Ectodermal cell (in vitro differentiated cells): ENCODE results near the gene PTPN9.
"Not testable (repeated sequence)": the region's sequence is repeated elsewhere in the genome, so short reads cannot be mapped to it uniquely, and the experiment has no call there.

Experiments
- H3K27ac ChIP-seq: 2 replicates; pipeline ENCODE4 v1.7.0; 2013; ENCODE audit warnings: mild to moderate bottlenecking, low read depth, low read length; ENCODE audit not compliant: insufficient read depth, poor library complexity, severe bottlenecking
- H3K27me3 ChIP-seq: 2 replicates; pipeline ENCODE4 v1.7.0; 2013; ENCODE audit warnings: mild to moderate bottlenecking, low read length; ENCODE audit not compliant: insufficient read depth, control insufficient read depth, poor library complexity, severe bottlenecking
- H3K36me3 ChIP-seq: one replicate; pipeline ENCODE4 v1.7.0; 2013; ENCODE audit warnings: low read length; ENCODE audit not compliant: control insufficient read depth, insufficient read depth
- H3K4me1 ChIP-seq: one replicate; pipeline ENCODE4 v1.7.0; 2013; ENCODE audit warnings: low read length; ENCODE audit not compliant: control insufficient read depth, insufficient read depth
- H3K4me3 ChIP-seq: 2 replicates; pipeline ENCODE4 v1.7.0; 2013; ENCODE audit warnings: low read depth, low read length, control low read depth; ENCODE audit not compliant: insufficient read depth
- H3K9me3 ChIP-seq: 2 replicates; pipeline ENCODE4 v1.7.0; 2013; ENCODE audit warnings: mild to moderate bottlenecking, low read length, moderate library complexity; ENCODE audit not compliant: control insufficient read depth
- WGBS, 2 experiments: methylation state at CpG; one replicate each; pipeline ENCODE4 v1.1.7; 2013; ENCODE audit warnings: missing lambda C conversion rate in 2 of 2; 5-methylcytosine and 5-hydroxymethylcytosine counted together

PTPN9 gene

DNA sequence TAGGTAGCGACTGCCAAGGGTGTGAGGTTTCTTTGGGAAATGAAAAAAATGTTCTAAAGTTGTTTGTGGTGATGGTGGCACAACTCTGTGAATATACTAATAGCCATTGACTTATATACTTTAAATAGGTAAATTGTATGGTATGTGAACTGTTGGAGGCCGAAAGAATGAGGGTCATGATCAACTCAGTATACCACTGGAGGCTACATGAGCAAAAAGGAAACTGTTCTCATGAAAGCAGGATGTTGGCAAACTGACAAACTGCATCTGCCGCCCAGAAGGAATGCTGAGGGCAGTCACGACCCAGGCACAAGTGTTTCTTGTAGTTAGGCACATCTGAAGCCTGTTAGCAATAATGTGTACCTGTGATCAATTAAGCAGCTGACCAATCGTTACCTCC, 95.6 kb downstream of the PTPN9 start:
- H3K27ac ChIP-seq, H3K4me1 ChIP-seq, H3K9me3 ChIP-seq, H3K27me3 ChIP-seq, H3K4me3 ChIP-seq, H3K36me3 ChIP-seq: not testable (repeated sequence)
- WGBS, 2 experiments, result 91 to 97% methylated on average over 5 of the region's 5 CpGs

DNA sequence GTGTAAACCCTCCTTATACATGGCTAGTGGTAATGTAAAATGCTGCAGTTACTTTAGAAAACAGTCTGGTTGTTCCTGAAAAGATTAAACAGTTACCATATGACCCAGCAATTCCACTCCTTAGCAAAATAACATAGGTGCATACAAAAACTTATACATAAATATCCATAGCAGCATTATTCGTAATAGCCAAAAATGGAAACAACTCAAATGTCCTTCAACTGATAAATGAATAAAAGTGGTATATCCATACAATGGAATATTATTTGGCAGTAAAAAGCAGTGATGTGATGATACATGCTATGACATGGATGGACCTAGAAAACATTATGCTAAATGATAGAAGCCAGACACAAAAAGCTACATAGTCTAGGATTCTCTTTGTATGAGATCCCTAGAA, 96.0 kb downstream of the PTPN9 start:
- no peaks in the 10 kb centered on the region for H3K27me3 ChIP-seq
- H3K4me1 ChIP-seq, result no peaks in the 10 kb centered on the region
- no peak overlapping the region for H3K4me3 ChIP-seq
- H3K27ac ChIP-seq, result no peak overlapping the region
- peaks cover 8% of the 10 kb centered on the region for H3K36me3 ChIP-seq
- WGBS, 2 experiments, result 80 to 100% methylated on average over 1 of the region's 1 CpG
- H3K9me3 ChIP-seq, result no peaks in the 10 kb centered on the region

DNA sequence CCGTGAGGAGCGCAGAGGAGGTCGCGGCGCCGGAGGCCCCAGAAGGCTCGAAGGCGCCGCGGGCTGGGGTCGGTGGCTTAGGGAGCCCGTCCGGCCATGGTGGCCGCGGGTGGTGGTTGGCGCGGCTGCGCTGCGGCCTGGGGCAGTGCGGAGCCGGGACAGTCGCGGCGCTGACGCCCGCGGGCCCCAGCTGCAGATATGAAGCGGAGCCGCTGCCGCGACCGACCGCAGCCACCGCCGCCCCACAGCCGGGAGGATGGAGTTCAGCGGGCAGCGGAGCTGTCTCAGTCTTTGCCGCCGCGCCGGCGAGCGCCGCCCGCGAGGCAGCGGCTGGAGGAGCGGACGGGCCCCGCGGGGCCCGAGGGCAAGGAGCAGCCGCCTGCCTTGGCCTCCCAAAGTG, 98.7 kb downstream of the PTPN9 start:
- 96% methylated on average over 54 of the region's 54 CpGs for WGBS, 2 experiments
- not testable (repeated sequence) for H3K27ac ChIP-seq, H3K36me3 ChIP-seq, H3K4me3 ChIP-seq, H3K27me3 ChIP-seq, H3K9me3 ChIP-seq, H3K4me1 ChIP-seq

DNA sequence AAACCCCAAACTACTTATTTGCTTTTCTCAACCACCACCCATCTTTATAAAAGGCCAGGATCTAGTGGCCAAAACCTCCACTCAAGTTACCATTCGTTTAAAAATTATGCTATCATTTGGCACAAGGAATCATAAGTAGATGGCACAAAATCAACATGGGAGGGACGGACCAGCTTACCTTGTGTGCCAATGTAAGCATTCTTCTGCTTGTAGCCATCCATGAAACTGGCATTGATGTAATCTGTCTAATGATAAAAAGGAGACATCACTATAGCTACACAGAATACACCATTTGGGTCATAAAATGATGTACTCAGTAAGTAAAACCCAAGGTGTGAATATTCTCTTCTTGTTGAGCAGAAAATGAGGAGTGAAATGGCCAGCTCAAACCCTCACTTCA, 99.4 kb downstream of the PTPN9 start:
- Histone ChIP-seq H3K27me3 (no peaks in the 10 kb centered on the region), H3K36me3 (no peaks in the 10 kb centered on the region), H3K4me3 (no peak overlapping the region), H3K9me3 (no peaks in the 10 kb centered on the region), H3K4me1 (no peaks in the 10 kb centered on the region), H3K27ac (no peak overlapping the region)
- WGBS, 2 experiments, result 94% methylated on average over 2 of the region's 2 CpGs

DNA sequence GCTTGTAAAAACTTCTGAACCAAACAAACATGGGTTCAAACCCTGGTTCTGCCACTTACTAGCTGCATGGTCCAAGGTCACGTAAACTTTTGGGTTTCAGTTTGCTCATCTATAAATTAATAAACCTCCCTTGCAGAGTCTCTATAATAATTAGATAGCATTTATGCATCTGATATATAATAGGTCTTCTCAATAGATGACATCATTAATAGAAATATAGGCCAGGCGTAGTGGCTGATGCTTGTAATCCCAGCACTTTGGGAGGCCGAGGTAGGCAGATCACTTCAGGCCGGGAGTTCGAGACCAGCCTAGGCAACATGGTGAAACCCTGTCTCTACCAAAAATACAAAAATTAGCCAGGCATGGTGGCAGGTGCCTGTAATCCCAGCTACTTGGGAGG, 102.0 kb downstream of the PTPN9 start:
- H3K4me3 ChIP-seq, H3K4me1 ChIP-seq, H3K27ac ChIP-seq, H3K27me3 ChIP-seq, H3K36me3 ChIP-seq, H3K9me3 ChIP-seq: not testable (repeated sequence)
- WGBS, 2 experiments, result 91 to 96% methylated on average over 5 of the region's 5 CpGs

DNA sequence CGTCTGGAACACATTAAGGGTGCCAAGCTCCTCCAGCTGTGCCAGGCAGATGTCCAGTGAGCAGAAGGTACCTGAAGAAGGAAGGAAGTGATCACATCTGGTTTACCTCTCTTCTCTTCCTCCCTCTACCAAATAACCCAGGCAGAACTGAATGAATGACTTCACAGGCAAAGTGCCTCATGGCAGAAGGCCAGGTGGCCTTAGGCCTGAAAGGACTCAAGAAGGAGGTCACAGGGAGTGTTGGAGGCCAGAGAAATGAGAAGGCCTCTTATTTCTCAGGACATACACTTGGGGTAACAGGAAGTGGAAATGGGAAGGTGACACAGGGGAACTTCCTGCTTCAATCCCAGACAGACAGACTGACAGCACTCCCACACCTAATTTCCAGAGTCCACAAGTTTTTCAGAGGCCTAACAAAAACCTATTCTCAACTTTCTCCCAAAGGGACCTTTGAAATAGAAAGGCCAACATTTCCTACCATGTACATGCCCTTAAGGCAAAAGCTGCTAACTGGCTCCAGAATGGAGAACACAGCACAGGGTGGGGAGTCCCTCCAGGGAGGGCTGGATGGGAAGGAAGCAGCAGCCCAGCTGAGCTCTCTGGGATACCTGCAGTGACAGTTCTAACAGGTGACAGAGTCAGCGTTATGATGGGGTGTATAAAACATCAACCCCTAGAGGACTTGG, 110.1 kb downstream of the PTPN9 start:
- peaks cover 8% of the 10 kb centered on the region for H3K36me3 ChIP-seq
- no peaks in the 10 kb centered on the region for H3K9me3 ChIP-seq
- 95 to 97% methylated on average over 2 of the region's 2 CpGs for WGBS, 2 experiments
- H3K27ac ChIP-seq, result no peak overlapping the region
- no peak overlapping the region for H3K4me3 ChIP-seq
- no peaks in the 10 kb centered on the region for H3K27me3 ChIP-seq
- H3K4me1 ChIP-seq, result no peaks in the 10 kb centered on the region

DNA sequence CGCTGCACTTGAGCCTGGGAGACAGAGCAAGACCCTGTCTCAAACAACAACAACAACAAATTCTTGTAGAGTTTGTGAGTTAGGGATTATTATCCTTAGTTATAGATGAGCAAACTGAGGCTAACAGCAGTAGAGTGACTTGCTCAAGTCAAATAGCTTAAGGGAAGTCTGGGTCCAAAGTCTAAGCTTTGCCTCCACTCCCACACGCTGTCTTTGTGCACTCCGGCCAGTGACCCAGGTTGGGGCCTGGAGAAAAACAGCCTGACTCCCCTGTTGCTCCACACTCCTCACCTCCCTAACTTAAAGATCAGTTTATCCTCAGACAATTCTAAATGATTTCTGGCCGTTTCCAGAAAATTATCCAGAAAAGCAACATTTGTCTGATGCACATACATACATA, 118.5 kb downstream of the PTPN9 start:
- H3K9me3 ChIP-seq, result no peaks in the 10 kb centered on the region
- H3K27ac ChIP-seq, result no peak overlapping the region
- no peaks in the 10 kb centered on the region for H3K36me3 ChIP-seq
- no peak overlapping the region for H3K4me3 ChIP-seq
- no peaks in the 10 kb centered on the region for H3K4me1 ChIP-seq
- H3K27me3 ChIP-seq, result no peaks in the 10 kb centered on the region
- 86 to 89% methylated on average over 4 of the region's 4 CpGs for WGBS, 2 experiments

DNA sequence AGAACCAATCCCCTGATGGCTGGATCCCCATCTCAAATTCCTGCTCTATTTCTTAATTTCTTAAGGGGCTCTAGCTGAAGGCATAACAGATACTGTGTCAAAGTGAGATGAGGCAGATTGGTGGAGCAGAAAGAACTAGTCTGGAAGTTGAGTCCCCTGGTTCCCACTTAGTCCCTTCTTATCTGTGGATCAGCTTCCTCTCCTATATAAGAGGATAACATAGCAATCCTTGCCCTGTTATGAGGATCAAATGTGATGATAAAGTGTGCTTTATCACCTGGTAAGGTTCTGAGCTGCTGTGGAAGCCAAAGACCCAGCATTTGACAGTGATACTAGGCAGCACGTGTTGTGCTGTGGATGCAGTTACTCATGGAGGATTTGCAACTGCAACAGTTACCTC, 119.5 kb downstream of the PTPN9 start:
- H3K4me1 ChIP-seq, result no peaks in the 10 kb centered on the region
- no peak overlapping the region for H3K4me3 ChIP-seq
- H3K27me3 ChIP-seq, result no peaks in the 10 kb centered on the region
- no peak overlapping the region for H3K27ac ChIP-seq
- WGBS, 2 experiments, result 83 to 84% methylated on average over 1 of the region's 1 CpG
- H3K9me3 ChIP-seq, result no peaks in the 10 kb centered on the region
- H3K36me3 ChIP-seq, result no peaks in the 10 kb centered on the region

DNA sequence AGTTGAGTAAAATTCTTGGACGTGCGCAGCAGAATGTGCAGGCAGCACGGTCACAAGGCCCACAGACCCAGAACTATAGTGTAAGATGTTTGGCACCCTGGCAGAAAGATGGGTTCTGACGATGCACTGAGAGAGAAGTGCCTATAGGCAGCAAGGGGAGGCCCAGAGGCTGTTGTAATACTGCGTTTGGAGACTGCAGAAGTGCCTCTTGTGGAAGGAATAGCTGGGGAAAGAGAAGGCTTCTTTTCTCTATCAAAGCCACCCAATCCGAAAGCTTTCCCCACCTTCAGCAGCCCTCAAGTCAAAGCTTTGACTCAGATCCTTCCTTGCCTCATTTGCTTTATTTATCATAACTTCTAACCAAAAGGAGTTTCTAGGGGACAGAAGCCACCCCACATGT, 122.4 kb downstream of the PTPN9 start:
- no peak overlapping the region for H3K4me3 ChIP-seq
- H3K4me1 ChIP-seq, result no peaks in the 10 kb centered on the region
- H3K27me3 ChIP-seq, result no peaks in the 10 kb centered on the region
- 65 to 68% methylated on average over 6 of the region's 6 CpGs for WGBS, 2 experiments
- no peaks in the 10 kb centered on the region for H3K9me3 ChIP-seq
- H3K36me3 ChIP-seq, result no peaks in the 10 kb centered on the region
- no peak overlapping the region for H3K27ac ChIP-seq

DNA sequence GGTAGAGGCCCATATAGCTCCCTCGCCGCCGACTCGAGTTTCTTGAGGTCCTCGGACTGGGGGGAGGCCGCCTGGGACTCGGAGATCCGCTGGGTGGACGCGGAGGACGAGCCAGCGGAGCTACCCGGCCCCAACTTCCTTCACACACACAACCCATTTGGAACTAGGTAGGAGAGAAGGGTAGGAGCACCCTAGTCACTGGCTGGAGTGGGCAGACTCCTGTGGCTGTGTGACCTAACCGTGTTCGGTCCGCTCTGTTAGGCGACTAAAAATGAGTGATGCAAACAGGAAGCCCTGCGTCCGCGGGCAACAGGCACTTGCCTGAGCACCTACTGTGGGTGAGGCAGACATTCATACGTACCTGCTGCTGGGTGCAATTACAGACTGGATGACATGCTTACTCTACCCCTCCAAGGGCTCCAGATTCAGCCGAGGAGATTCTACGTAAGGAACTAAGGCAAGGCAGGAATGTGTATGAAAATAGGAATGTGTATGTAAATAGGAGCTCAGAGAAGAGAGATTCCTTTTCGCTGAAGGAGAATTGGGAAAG, 123.1 kb downstream of the PTPN9 start:
- no peaks in the 10 kb centered on the region for H3K4me1 ChIP-seq
- no peaks in the 10 kb centered on the region for H3K36me3 ChIP-seq
- H3K27me3 ChIP-seq, result no peaks in the 10 kb centered on the region
- H3K9me3 ChIP-seq, result no peaks in the 10 kb centered on the region
- WGBS, 2 experiments, result 4% methylated on average over 24 of the region's 24 CpGs
- H3K4me3 ChIP-seq, result peak overlapping the region; percentile 85
- no peak overlapping the region for H3K27ac ChIP-seq
